HepG2 (cell line): ENCODE measurements around the gene JPH4. TPM values are rescaled to one million over a fixed set of nuclear protein-coding genes. Genes with fewer than 3 reads are reported as not detected.

Experiments used
- CBX5 ChIP-seq: sonication (generic); formaldehyde crosslinking; IDR thresholded peaks from 2 replicates; pipeline ENCODE4 v1.4.0; 2020; ENCODE audit warnings: missing genetic modification reagents, borderline replicate concordance
- E2F1 ChIP-seq: sonication (generic); formaldehyde crosslinking; IDR thresholded peaks from 2 replicates; pipeline ENCODE4 v1.5.0; 2020; ENCODE audit warnings: missing genetic modification reagents
- GTF2F1 ChIP-seq: fragments of 150-350 bp; IDR thresholded peaks from 2 replicates; pipeline ENCODE4 v1.6.1; 2014; ENCODE audit warnings: low read length
- KLF9 ChIP-seq: IDR thresholded peaks from 2 replicates; pipeline ENCODE4 v1.6.1; 2016; ENCODE audit warnings: low read depth
- PHF20 ChIP-seq: sonication (generic); formaldehyde crosslinking; IDR thresholded peaks from 2 replicates; pipeline ENCODE4 v1.5.0; 2020; ENCODE audit warnings: mild to moderate bottlenecking, missing genetic modification reagents
- TEAD3 ChIP-seq: optimal IDR thresholded peaks from 2 replicates; pipeline ENCODE3; 2016; ENCODE audit warnings: borderline replicate concordance
- ZIK1 ChIP-seq: sonication (generic); formaldehyde crosslinking; IDR thresholded peaks from 2 replicates; pipeline ENCODE4 v1.5.0; 2020; ENCODE audit warnings: mild to moderate bottlenecking, low read depth, missing genetic modification reagents, borderline replicate concordance
- ZNF234 ChIP-seq: sonication (generic); formaldehyde crosslinking; conservative IDR thresholded peaks from 2 replicates; pipeline ENCODE4 v1.5.1; 2020; ENCODE audit warnings: mild to moderate bottlenecking, missing genetic modification reagents
- ZNF407 ChIP-seq: sonication (generic); formaldehyde crosslinking; IDR thresholded peaks from one replicate; pipeline ENCODE4 v1.5.1; 2020; ENCODE audit warnings: mild to moderate bottlenecking, missing genetic modification reagents; ENCODE audit errors: not compliant biosample characterization
- ZNF614 ChIP-seq: IDR thresholded peaks from 2 replicates; pipeline ENCODE4 v1.6.1; 2018; ENCODE audit warnings: missing biosample characterization, missing genetic modification reagents, inconsistent platforms, borderline replicate concordance
- polyA plus RNA-seq, 8 experiments: library from polyadenylated mRNA; depleted of rRNA in 3 of 8; stranded (reverse) in 7 of 8; unstranded in 1 of 8; fragments of >200 nt; fragmentation: Illumina TruSeq in 4 of 8; extraction: Trizol in 4 of 8; gene quantifications; 2 replicates each; pipeline versions ENCODE4 v1.2.1 to v1.2.3, GENCODE V29; 2011 to 2016; ENCODE audit warnings: low read depth in 4 of 8, missing spikeins in 1 of 8, mixed read lengths in 1 of 8; ENCODE audit not compliant: insufficient read depth in 1 of 8
- total RNA-seq, 5 experiments: library from RNA; depleted of rRNA; stranded (reverse); fragments of >200 nt; fragmentation: Illumina TruSeq; extraction: Trizol; gene quantifications; 2 replicates each; pipeline ENCODE4 v1.2.3, GENCODE V29; 2016; ENCODE audit warnings: low read depth in 1 of 5
- TF ChIP-seq, protein P1 (sequence below): sonication (generic); formaldehyde crosslinking; IDR thresholded peaks from 2 replicates; pipeline ENCODE4 v1.4.0; 2020; ENCODE audit warnings: missing genetic modification reagents, borderline replicate concordance
- TF ChIP-seq, protein P2 (sequence below): sonication (generic); formaldehyde crosslinking; IDR thresholded peaks from 2 replicates; pipeline ENCODE4 v1.8.1; 2023; ENCODE audit warnings: missing genetic modification reagents, mild to moderate bottlenecking, borderline replicate concordance
- TF ChIP-seq, protein P3 (sequence below): sonication (generic); formaldehyde crosslinking; IDR thresholded peaks from 2 replicates; pipeline ENCODE4 v1.8.1; 2022; ENCODE audit warnings: mild to moderate bottlenecking, missing genetic modification reagents

The JPH4 gene
- total and polyA plus RNA-seq, 2 of the 13 experiments (the other 11 are each of a cell fraction or from before 2014, with no cell fraction given): 0.08 to 0.22 TPM

DNA sequence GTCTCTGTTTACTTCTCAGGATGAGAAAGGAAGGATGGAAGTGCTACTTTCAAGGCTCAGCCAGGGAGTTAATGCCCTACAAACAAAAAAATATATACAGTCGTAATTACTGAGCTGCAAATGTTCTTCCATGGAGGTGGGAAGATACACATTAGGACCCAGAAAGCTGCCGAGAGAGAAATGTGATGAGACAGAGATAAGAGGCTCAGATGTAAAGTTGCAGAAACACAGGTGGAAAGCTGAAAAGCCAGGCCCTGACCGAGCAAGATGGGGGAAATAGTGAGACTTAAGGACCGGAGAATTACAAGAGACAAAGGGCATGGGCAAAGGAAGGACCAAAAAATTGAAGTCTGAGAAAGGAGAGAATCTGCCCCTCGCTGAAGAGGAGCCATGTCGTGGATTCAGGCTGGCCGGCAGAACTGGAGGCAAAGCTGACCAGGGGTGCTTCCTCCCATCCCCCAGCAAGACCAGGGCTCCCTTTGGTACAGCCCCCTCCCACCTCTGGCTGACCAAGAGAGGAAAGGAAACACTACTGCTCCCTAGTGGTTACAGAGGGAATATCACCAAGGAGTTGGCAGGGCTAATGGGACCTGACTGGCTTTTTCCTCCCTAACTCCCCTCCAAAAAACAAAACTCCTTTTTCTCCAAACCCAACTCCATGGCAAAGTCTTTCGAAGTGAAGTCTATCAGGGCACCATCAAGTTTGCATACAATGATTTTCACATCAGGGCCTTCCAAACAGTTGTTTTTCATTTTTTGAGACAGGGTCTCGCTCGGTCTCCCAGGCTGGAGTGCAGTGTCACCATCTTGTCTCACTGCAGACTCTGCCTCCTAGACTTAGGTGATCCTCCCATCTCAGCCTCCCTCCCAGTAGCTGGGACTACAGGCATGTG lies 39.1 kb downstream of the JPH4 start (continued):
- TF ChIP-seq, protein P1, sequence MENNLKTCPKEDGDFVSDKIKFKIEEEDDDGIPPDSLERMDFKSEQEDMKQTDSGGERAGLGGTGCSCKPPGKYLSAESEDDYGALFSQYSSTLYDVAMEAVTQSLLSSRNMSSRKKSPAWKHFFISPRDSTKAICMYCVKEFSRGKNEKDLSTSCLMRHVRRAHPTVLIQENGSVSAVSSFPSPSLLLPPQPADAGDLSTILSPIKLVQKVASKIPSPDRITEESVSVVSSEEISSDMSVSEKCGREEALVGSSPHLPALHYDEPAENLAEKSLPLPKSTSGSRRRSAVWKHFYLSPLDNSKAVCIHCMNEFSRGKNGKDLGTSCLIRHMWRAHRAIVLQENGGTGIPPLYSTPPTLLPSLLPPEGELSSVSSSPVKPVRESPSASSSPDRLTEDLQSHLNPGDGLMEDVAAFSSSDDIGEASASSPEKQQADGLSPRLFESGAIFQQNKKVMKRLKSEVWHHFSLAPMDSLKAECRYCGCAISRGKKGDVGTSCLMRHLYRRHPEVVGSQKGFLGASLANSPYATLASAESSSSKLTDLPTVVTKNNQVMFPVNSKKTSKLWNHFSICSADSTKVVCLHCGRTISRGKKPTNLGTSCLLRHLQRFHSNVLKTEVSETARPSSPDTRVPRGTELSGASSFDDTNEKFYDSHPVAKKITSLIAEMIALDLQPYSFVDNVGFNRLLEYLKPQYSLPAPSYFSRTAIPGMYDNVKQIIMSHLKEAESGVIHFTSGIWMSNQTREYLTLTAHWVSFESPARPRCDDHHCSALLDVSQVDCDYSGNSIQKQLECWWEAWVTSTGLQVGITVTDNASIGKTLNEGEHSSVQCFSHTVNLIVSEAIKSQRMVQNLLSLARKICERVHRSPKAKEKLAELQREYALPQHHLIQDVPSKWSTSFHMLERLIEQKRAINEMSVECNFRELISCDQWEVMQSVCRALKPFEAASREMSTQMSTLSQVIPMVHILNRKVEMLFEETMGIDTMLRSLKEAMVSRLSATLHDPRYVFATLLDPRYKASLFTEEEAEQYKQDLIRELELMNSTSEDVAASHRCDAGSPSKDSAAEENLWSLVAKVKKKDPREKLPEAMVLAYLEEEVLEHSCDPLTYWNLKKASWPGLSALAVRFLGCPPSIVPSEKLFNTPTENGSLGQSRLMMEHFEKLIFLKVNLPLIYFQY (CRISPR knock-in tag): no peak
- TF ChIP-seq ZNF614 (CRISPR knock-in tag) (no peak; the same call in 1 of the 2 replicates), GTF2F1 (no peak), ZIK1 (CRISPR knock-in tag) (no peak), CBX5 (CRISPR knock-in tag) (no peak), ZNF234 (CRISPR knock-in tag) (no peak), PHF20 (CRISPR knock-in tag) (no peak), TEAD3 (CRISPR knock-in tag) (peak; percentile 40), E2F1 (CRISPR knock-in tag) (no peak), ZNF407 (CRISPR knock-in tag) (no peak), KLF9 (CRISPR knock-in tag) (no peak)
- TF ChIP-seq, protein P2, sequence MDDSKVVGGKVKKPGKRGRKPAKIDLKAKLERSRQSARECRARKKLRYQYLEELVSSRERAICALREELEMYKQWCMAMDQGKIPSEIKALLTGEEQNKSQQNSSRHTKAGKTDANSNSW (CRISPR knock-in tag): no peak
- TF ChIP-seq, protein P3, sequence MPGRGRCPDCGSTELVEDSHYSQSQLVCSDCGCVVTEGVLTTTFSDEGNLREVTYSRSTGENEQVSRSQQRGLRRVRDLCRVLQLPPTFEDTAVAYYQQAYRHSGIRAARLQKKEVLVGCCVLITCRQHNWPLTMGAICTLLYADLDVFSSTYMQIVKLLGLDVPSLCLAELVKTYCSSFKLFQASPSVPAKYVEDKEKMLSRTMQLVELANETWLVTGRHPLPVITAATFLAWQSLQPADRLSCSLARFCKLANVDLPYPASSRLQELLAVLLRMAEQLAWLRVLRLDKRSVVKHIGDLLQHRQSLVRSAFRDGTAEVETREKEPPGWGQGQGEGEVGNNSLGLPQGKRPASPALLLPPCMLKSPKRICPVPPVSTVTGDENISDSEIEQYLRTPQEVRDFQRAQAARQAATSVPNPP: no peak
